GM23338 (cell line): ENCODE measurements around the gene ARFGEF2. TPM values are rescaled to one million over a fixed set of nuclear protein-coding genes. Genes with fewer than 3 reads are reported as not detected.

Experiments used
- ATAC-seq: fragments of 200-7000 bp; cut with Tn5 transposase; 3 replicates; pipeline ENCODE4 v1.9.1; 2020
- DNase-seq: peaks from one replicate; pipeline ENCODE4 v3.0.0-alpha.2; 2015; ENCODE audit warnings: low spot score
- H2AFZ ChIP-seq: fragments of 200-600 bp; sonication (generic); 2 replicates; pipeline ENCODE4 v1.8.0; 2016; ENCODE audit warnings: antibody characterized with exemption, mild to moderate bottlenecking, moderate library complexity
- H3F3A ChIP-seq: fragments of 200-600 bp; sonication (generic); replicated peaks from 2 replicates; pipeline ENCODE4 v1.8.0; 2017; ENCODE audit warnings: antibody characterized with exemption, mixed run types, low read depth
- H3K27ac ChIP-seq: fragments of 200-600 bp; sonication (generic); 2 replicates; pipeline ENCODE4 v1.6.1; 2016; ENCODE audit warnings: low read depth
- H3K27me3 ChIP-seq: fragments of 200-600 bp; sonication (generic); 2 replicates; pipeline ENCODE4 v1.8.0; 2016; ENCODE audit warnings: mild to moderate bottlenecking, mixed run types, moderate library complexity; ENCODE audit not compliant: insufficient read depth
- H3K36me3 ChIP-seq: fragments of 200-600 bp; sonication (generic); 2 replicates; pipeline ENCODE4 v1.8.0; 2016; ENCODE audit warnings: mild to moderate bottlenecking; ENCODE audit not compliant: insufficient read depth
- H3K4me1 ChIP-seq: fragments of 200-600 bp; sonication (generic); 2 replicates; pipeline ENCODE4 v1.8.0; 2016; ENCODE audit warnings: mild to moderate bottlenecking, moderate library complexity; ENCODE audit not compliant: insufficient read depth
- H3K4me2 ChIP-seq: fragments of 200-600 bp; sonication (generic); 2 replicates; pipeline ENCODE4 v1.7.1; 2017; ENCODE audit warnings: mixed run types
- H3K4me3 ChIP-seq: fragments of 200-600 bp; sonication (generic); 2 replicates; pipeline ENCODE4 v1.6.1; 2016; ENCODE audit warnings: mixed run types
- H3K79me2 ChIP-seq: fragments of 200-600 bp; sonication (generic); replicated peaks from 2 replicates; pipeline ENCODE4 v1.8.0; 2017; ENCODE audit warnings: mild to moderate bottlenecking; ENCODE audit not compliant: insufficient read depth
- H3K9me2 ChIP-seq: fragments of 200-600 bp; sonication (generic); 2 replicates; pipeline ENCODE4 v1.8.0; 2017; ENCODE audit not compliant: insufficient read depth
- H4K20me1 ChIP-seq: fragments of 200-600 bp; sonication (generic); replicated peaks from 2 replicates; pipeline ENCODE4 v1.8.0; 2017; ENCODE audit warnings: mild to moderate bottlenecking; ENCODE audit not compliant: insufficient read depth
- H3K27ac Mint-ChIP-seq: 2 replicates; pipeline ENCODE4 v1.8.0; 2020; ENCODE audit warnings: inconsistent platforms, mild to moderate bottlenecking, moderate library complexity, mixed read lengths
- H3K27me3 Mint-ChIP-seq: 3 replicates; pipeline ENCODE4 v1.8.0; 2022; ENCODE audit warnings: low read depth, mild to moderate bottlenecking, moderate library complexity, mixed read lengths, inconsistent platforms; ENCODE audit not compliant: insufficient read depth, poor library complexity
- H3K36me3 Mint-ChIP-seq: 3 replicates; pipeline ENCODE4 v1.8.0; 2021; ENCODE audit warnings: low read depth, mild to moderate bottlenecking, inconsistent platforms, moderate library complexity, mixed read lengths
- H3K4me1 Mint-ChIP-seq: 3 replicates; pipeline ENCODE4 v1.8.0; 2020; ENCODE audit warnings: mild to moderate bottlenecking, inconsistent platforms, mixed read lengths
- H3K4me3 Mint-ChIP-seq: 3 replicates; pipeline ENCODE4 v1.8.0; 2021; ENCODE audit warnings: moderate library complexity, mild to moderate bottlenecking, inconsistent platforms, mixed read lengths
- H3K9me3 Mint-ChIP-seq: 3 replicates; pipeline ENCODE4 v1.8.0; 2020; ENCODE audit warnings: moderate library complexity, mild to moderate bottlenecking, inconsistent platforms, mixed read lengths
- CTCF ChIP-seq, 2 experiments: fragments of 200-600 bp in 1 of 2; sonication (generic) in 1 of 2; conservative IDR thresholded peaks; 2 replicates each; pipeline versions ENCODE4 v1.5.1 to v1.6.1; 2016 to 2017; ENCODE audit warnings: antibody characterized with exemption in 2 of 2, low read depth in 2 of 2, mild to moderate bottlenecking in 2 of 2, moderate library complexity in 1 of 2
- EZH2 ChIP-seq: fragments of 200-600 bp; sonication (generic); IDR thresholded peaks from one replicate; pipeline ENCODE4 v1.8.0; 2017; ENCODE audit warnings: antibody characterized with exemption, mild to moderate bottlenecking, low read depth; ENCODE audit not compliant: unreplicated experiment
- EZH2phosphoT487 ChIP-seq: fragments of 200-600 bp; sonication (generic); IDR thresholded peaks from one replicate; pipeline ENCODE4 v1.8.1; 2018; ENCODE audit warnings: antibody characterized with exemption; ENCODE audit not compliant: unreplicated experiment
- NANOG ChIP-seq: IDR thresholded peaks from 2 replicates; pipeline ENCODE4 v1.6.1; 2016; ENCODE audit warnings: antibody characterized with exemption, borderline replicate concordance
- STAT1 ChIP-seq: IDR thresholded peaks from one replicate; pipeline ENCODE4 v1.6.1; 2016; ENCODE audit warnings: antibody characterized with exemption; ENCODE audit not compliant: unreplicated experiment
- ZNF114 ChIP-seq: fragments of 250-450 bp; sonication (Bioruptor Pico); IDR thresholded peaks from 2 replicates; pipeline ENCODE4 v1.5.0; 2020; ENCODE audit warnings: mild to moderate bottlenecking, moderate library complexity
- ZNF462 ChIP-seq: fragments of 250-450 bp; sonication (Bioruptor Pico); IDR thresholded peaks from 2 replicates; pipeline ENCODE4 v1.5.0; 2020; ENCODE audit warnings: mild to moderate bottlenecking, moderate library complexity
- polyA plus RNA-seq: library from polyadenylated mRNA; unstranded; fragments of >200 nt; fragmentation: Nextera tagmentation; extraction: Ambion mirVana; gene quantifications from 2 replicates; pipeline ENCODE4 v1.2.1, GENCODE V29; 2016
- total RNA-seq: library from RNA; depleted of rRNA; stranded (reverse); fragments of >200 nt; shearing (Covaris generic); gene quantifications from 2 replicates; pipeline ENCODE4 v1.2.3, GENCODE V29; 2014

The ARFGEF2 gene
- total and polyA plus RNA-seq, 2 experiments from 2014 or later, result 7.2 to 25.5 TPM

- no peak for TF ChIP-seq ZNF462
- no peak for TF ChIP-seq CTCF (conservative IDR thresholded peaks at IDR 0.05; ENCODE audit: low read depth in 2 of 2)
- TF ChIP-seq NANOG, result no peak
- TF ChIP-seq EZH2phosphoT487, result no peak
Observed at GRCh38 chr20:48898896-48899530, 22.5 kb upstream of the ARFGEF2 start (continued).

GRCh38 chr20:48899881-48900280, 21.6 kb upstream of the ARFGEF2 start:
- H3K36me3 Mint-ChIP-seq, result no peaks in the 10 kb centered on the region
- H3K27ac Mint-ChIP-seq, result no peak overlapping the region
- TF ChIP-seq ZNF462, result no peak
- no peak for TF ChIP-seq STAT1
- no peak for TF ChIP-seq EZH2
- no peak for TF ChIP-seq ZNF114 (CRISPR knock-in tag)

More at GRCh38 chr20:48899881-48900280, 21.6 kb upstream of the ARFGEF2 start:
- Histone ChIP-seq H3K4me1 (peaks cover 6% of the 10 kb centered on the region; the same call in 1 of the 2 replicates), H3K4me2 (no peak overlapping the region), H3K4me3 (no peak overlapping the region), H3K27me3 (no peaks in the 10 kb centered on the region), H3K79me2 (no peaks in the 10 kb centered on the region), H3F3A (no peaks in the 10 kb centered on the region), H3K27ac (no peak overlapping the region), H3K36me3 (no peaks in the 10 kb centered on the region), H4K20me1 (no peaks in the 10 kb centered on the region), H2AFZ (no peak overlapping the region), H3K9me2 (no peaks in the 10 kb centered on the region)
- H3K4me3 Mint-ChIP-seq, result no peak overlapping the region
- ATAC-seq, result no peak
- H3K4me1 Mint-ChIP-seq, result peaks cover 14% of the 10 kb centered on the region
- peaks cover 13% of the 10 kb centered on the region for H3K27me3 Mint-ChIP-seq
- no peak for DNase-seq
- H3K9me3 Mint-ChIP-seq, result no peaks in the 10 kb centered on the region; the same call in 1 of the 3 replicates
